NCI-H2227 (cell line): Measurements from ENCODE around the gene HDAC8.
"Not testable (repeated sequence)": the region's sequence is repeated elsewhere in the genome, so short reads cannot be mapped to it uniquely, and the experiment has no call there.

ENCODE experiments used
- DNase-seq: peaks from one replicate; lab custom pipeline; 2025; ENCODE audit not compliant: unreplicated experiment; lab: John Stamatoyannopoulos, UW

The HDAC8 gene

GRCh38 chrX:72326605-72327300 lies 245.9 kb downstream of the HDAC8 start:
- DNase-seq: no peak

DNA sequence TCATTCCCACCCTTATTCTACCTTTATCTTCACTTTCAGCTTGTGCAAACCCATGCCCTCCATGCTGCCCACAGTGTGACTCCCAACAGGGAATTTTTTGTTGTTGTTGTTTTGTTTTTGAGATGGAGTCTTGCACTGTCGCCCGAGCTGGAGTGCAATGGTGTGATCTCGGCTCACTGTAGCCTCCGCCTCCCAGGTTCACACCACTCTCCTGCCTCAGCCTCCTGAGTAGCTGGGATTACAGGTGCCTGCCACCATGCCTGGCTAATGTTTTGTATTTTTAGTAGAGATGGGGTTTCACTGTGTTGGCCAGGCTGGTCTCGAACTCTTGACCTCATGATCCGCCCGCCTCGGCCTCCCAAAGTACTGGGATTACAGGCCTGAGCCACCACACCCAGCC lies 253.0 kb downstream of the HDAC8 start:
- DNase-seq: not testable (repeated sequence)

DNA sequence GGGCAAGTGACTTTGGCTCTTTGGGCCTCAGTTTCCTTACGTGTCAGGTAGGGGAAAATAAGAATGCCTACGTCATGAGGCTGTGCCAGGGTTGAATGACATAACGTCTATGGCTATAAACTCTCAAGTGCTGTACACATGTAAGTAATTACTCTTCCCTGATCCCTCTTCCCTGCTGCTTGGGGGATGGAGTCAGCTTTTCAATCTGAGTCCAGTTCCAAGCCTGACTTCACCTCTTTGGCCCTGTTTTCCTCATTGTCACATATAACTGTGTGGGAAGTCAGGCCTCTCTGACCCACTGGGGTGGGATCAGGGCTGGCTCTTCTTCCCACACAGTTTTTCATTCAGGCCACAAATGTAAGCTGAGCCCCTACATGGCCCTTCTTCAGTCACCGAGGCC lies 255.5 kb downstream of the HDAC8 start:
- no peak for DNase-seq

GRCh38 chrX:72316408-72317110 lies 256.1 kb downstream of the HDAC8 start:
- DNase-seq: no peak

DNA sequence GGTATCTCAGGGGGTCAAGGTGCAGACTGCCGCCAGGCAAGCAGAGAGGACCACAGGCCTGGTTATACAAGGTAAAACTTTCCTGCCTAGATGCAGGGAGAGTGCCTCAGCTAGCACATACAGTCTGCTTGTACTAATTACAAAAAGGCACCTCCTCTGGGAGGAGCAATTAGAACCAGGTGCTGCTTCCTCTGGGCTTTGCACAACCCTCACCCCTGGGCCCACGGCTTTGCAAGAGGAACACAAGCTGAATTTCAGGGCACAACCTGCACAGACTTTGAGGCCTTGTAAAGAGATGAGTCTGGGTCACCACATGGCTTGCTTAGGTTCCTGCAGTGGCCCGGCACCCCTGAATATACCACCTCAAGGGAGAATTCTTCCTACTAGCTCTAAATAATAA lies 257.8 kb downstream of the HDAC8 start:
- DNase-seq: no peak

GRCh38 chrX:72313707-72314641 lies 258.7 kb downstream of the HDAC8 start:
- no peak for DNase-seq

- no peak for DNase-seq
These were observed 260.2 kb downstream of the HDAC8 start for GRCh38 chrX:72312311-72312940.

- DNase-seq: peak; percentile 34
These were observed 263.2 kb downstream of the HDAC8 start for GRCh38 chrX:72309297-72310071.

GRCh38 chrX:72308566-72309296 lies 263.9 kb downstream of the HDAC8 start:
- DNase-seq: peak; percentile 90

- no peak for DNase-seq
These were observed 264.5 kb downstream of the HDAC8 start for GRCh38 chrX:72308209-72308565.

- no peak for DNase-seq
These were observed 265.0 kb downstream of the HDAC8 start for GRCh38 chrX:72307646-72308051.

DNA sequence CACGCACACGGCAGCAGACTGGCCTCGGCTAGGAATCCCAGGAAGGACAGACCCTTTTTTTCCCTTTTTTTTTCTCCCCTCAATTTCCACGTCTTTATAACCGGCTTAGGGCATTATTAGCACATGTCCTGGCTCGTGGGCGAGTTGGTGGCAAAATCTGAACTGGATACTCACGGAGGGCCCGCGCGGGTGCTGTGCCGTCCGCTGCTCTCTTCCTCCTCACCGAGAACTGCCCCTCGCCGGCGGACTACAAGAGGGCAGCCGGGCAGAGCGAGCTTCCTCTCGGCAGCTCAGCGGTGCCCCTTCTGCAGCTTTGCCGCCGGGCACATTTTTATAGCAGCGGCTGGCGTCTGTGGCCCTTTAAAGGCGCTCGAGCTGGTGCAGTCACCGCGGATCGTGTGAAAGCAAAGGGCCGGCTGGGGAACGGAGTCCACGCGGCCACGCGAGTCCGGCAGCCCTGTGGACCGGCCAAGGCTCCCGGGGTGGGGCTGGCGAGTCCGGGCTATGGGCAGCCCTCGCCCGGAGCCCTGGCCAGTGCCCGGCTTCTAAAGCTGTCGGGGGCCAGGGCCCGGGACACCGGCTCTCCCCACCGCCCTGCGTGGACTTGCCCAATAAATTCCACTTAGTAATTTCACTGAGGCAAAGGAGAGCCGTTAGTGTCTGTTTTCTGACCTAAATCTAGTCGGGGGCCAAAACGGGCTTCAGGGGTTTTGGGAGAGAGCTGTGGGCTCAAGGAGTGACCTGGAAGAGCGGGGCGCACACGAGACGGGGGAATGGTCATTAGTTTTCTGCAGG lies 265.6 kb downstream of the HDAC8 start:
- peak; percentile 83 for DNase-seq

DNA sequence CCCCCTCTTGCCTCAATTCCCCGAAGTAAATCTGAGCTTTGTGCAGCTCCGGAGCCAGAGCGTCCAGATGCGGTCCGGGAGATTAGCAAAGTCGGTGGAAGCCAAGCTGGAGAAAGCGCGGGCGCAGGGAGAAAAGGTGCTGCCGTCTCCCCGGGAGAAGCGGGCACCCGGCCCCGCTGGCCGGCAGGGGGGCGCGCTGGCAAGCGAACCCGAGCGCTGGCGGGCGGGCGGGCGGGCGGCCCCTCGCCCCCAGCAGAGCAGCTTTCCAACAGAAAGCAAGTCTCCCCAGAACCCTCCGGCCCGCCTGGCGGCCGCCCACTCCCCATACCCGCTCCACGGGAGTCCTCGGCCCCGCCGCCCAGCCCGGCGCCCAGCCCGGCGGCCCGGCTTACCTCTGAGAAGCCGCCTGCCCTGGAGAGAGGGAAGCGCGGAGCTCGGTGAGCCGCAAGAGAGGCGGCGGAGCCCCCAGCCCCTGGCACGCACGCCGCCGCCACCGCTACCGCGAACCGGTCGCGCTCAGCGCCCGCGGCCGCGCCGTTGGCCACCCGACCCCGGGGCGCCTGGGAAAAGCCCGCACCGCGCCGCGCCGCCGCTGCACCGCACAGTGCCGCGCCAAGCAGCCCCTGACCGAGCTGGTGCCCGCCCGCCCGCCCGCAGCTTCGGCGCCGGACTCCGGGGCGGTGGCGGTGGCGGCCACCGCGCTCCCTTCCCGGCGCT lies 266.4 kb downstream of the HDAC8 start:
- DNase-seq: peak; percentile 46

GRCh38 chrX:72305286-72306084 lies 267.2 kb downstream of the HDAC8 start, which contains the start of gene CITED1:
CITED1 (minus strand) TSS chrX:72305914; CDS start chrX:72302869, 3,045 bp downstream.
- peak; percentile 46 for DNase-seq

DNA sequence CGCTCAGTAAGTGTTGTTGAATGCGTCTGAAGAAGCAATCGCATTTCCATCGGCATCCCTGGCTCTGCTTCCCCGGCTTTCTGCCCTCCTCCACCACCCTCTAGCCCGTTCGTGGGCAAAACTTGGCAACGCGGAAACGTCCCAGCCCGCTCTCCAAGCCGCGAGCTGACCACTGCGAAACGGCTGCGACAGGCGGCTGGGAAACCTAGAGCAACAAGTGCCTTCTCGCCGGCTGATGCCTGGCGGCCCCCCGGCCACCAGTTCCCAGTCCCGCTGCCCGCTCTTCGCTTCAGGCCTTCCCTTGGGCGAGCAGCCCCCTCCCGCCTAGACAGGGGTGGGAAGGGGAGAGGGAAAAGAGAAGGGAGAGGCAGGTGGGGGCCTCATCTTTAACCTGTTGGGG lies 267.8 kb downstream of the HDAC8 start:
- DNase-seq: peak; percentile 27

DNA sequence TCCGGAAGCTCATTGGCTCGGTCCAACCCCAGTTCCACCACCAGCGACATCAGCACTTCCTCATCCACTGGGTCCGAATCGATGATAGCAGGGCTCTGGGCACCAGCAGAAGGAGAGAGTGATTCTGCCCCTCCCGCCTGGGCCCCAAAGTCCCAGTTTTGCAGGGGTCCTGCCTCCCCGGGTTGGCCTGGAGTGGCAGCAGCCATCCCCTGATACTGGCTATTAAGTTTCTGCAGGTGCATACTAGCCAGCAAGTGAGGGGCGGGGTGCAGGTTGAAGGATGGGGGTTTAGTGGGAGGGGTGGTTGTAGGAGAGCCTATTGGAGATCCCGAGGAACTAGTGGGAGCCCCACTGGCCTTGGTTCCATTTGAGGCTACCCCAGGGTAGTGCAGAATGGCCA lies 270.9 kb downstream of the HDAC8 start:
- DNase-seq: no peak

DNA sequence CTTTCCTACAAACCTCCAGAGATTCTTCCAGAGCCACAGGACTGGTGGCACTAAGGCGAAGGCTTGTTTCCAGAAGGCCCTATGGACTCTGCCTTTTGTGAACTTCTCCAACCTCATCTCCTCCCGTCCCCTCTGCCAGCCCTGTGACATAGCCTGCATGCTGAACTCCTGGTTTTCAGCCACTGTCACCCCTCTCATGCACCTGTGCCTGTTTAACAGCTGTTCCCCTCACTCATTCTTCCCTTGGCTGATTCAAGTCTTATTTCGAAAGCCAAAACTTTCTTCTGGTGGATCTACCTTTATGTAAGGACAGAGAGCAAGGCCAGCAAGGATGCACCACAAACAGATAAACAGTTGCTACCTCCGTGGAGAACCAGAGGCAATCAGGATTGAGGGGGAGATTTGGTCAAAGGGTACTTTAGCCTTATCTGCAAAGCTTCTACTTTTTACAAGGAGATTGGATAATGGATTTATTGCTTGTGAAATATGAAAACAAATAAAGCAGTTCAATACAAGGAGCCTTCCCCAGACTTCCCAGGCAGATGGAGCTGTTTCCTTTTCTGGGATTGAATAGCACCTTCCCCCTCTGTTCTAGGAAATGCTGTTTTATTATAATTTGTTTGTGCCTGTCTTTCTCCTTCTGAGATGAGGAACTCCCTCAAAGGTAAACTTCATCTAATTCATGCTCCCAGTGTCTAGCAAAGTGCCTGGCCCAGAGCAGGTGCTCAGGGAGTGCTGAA lies 272.6 kb downstream of the HDAC8 start:
- DNase-seq: no peak
